ENCODE data around the gene ADAMTS14.

GRCh38 chr10:70699063-70699658 lies 26.9 kb downstream of the ADAMTS14 start:
- TF ChIP-seq YY1 (IDR thresholded peaks at IDR 0.05; ENCODE audit: low read depth) (no peak), NFIC (IDR thresholded peaks at IDR 0.05) (no peak)

All from Ishikawa (cell line).